GM23338 (cell line): ENCODE measurements around the gene ZNF837. TPM values are rescaled to one million over a fixed set of nuclear protein-coding genes. Genes with fewer than 3 reads are reported as not detected.

Experiments used
- ATAC-seq: fragments of 200-7000 bp; cut with Tn5 transposase; 3 replicates; pipeline ENCODE4 v1.9.1; 2020
- DNase-seq: peaks from one replicate; pipeline ENCODE4 v3.0.0-alpha.2; 2015; ENCODE audit warnings: low spot score
- H2AFZ ChIP-seq: fragments of 200-600 bp; sonication (generic); 2 replicates; pipeline ENCODE4 v1.8.0; 2016; ENCODE audit warnings: antibody characterized with exemption, mild to moderate bottlenecking, moderate library complexity
- H3F3A ChIP-seq: fragments of 200-600 bp; sonication (generic); replicated peaks from 2 replicates; pipeline ENCODE4 v1.8.0; 2017; ENCODE audit warnings: antibody characterized with exemption, mixed run types, low read depth
- H3K27ac ChIP-seq: fragments of 200-600 bp; sonication (generic); 2 replicates; pipeline ENCODE4 v1.6.1; 2016; ENCODE audit warnings: low read depth
- H3K27me3 ChIP-seq: fragments of 200-600 bp; sonication (generic); 2 replicates; pipeline ENCODE4 v1.8.0; 2016; ENCODE audit warnings: mild to moderate bottlenecking, mixed run types, moderate library complexity; ENCODE audit not compliant: insufficient read depth
- H3K36me3 ChIP-seq: fragments of 200-600 bp; sonication (generic); 2 replicates; pipeline ENCODE4 v1.8.0; 2016; ENCODE audit warnings: mild to moderate bottlenecking; ENCODE audit not compliant: insufficient read depth
- H3K4me1 ChIP-seq: fragments of 200-600 bp; sonication (generic); 2 replicates; pipeline ENCODE4 v1.8.0; 2016; ENCODE audit warnings: mild to moderate bottlenecking, moderate library complexity; ENCODE audit not compliant: insufficient read depth
- H3K4me2 ChIP-seq: fragments of 200-600 bp; sonication (generic); 2 replicates; pipeline ENCODE4 v1.7.1; 2017; ENCODE audit warnings: mixed run types
- H3K4me3 ChIP-seq: fragments of 200-600 bp; sonication (generic); 2 replicates; pipeline ENCODE4 v1.6.1; 2016; ENCODE audit warnings: mixed run types
- H3K79me2 ChIP-seq: fragments of 200-600 bp; sonication (generic); replicated peaks from 2 replicates; pipeline ENCODE4 v1.8.0; 2017; ENCODE audit warnings: mild to moderate bottlenecking; ENCODE audit not compliant: insufficient read depth
- H3K9me2 ChIP-seq: fragments of 200-600 bp; sonication (generic); 2 replicates; pipeline ENCODE4 v1.8.0; 2017; ENCODE audit not compliant: insufficient read depth
- H4K20me1 ChIP-seq: fragments of 200-600 bp; sonication (generic); replicated peaks from 2 replicates; pipeline ENCODE4 v1.8.0; 2017; ENCODE audit warnings: mild to moderate bottlenecking; ENCODE audit not compliant: insufficient read depth
- H3K27ac Mint-ChIP-seq: 2 replicates; pipeline ENCODE4 v1.8.0; 2020; ENCODE audit warnings: inconsistent platforms, mild to moderate bottlenecking, moderate library complexity, mixed read lengths
- H3K27me3 Mint-ChIP-seq: 3 replicates; pipeline ENCODE4 v1.8.0; 2022; ENCODE audit warnings: low read depth, mild to moderate bottlenecking, moderate library complexity, mixed read lengths, inconsistent platforms; ENCODE audit not compliant: insufficient read depth, poor library complexity
- H3K36me3 Mint-ChIP-seq: 3 replicates; pipeline ENCODE4 v1.8.0; 2021; ENCODE audit warnings: low read depth, mild to moderate bottlenecking, inconsistent platforms, moderate library complexity, mixed read lengths
- H3K4me1 Mint-ChIP-seq: 3 replicates; pipeline ENCODE4 v1.8.0; 2020; ENCODE audit warnings: mild to moderate bottlenecking, inconsistent platforms, mixed read lengths
- H3K4me3 Mint-ChIP-seq: 3 replicates; pipeline ENCODE4 v1.8.0; 2021; ENCODE audit warnings: moderate library complexity, mild to moderate bottlenecking, inconsistent platforms, mixed read lengths
- H3K9me3 Mint-ChIP-seq: 3 replicates; pipeline ENCODE4 v1.8.0; 2020; ENCODE audit warnings: moderate library complexity, mild to moderate bottlenecking, inconsistent platforms, mixed read lengths
- CREB1 ChIP-seq: fragments of 250-450 bp; sonication (Bioruptor Pico); IDR thresholded peaks from 2 replicates; pipeline ENCODE4 v1.5.0; 2020; ENCODE audit warnings: low read depth, mild to moderate bottlenecking, moderate library complexity
- CTCF ChIP-seq, 2 experiments: fragments of 200-600 bp in 1 of 2; sonication (generic) in 1 of 2; conservative IDR thresholded peaks; 2 replicates each; pipeline versions ENCODE4 v1.5.1 to v1.6.1; 2016 to 2017; ENCODE audit warnings: antibody characterized with exemption in 2 of 2, low read depth in 2 of 2, mild to moderate bottlenecking in 2 of 2, moderate library complexity in 1 of 2
- ETS1 ChIP-seq: IDR thresholded peaks from 2 replicates; pipeline ENCODE4 v1.6.1; 2016; ENCODE audit warnings: antibody characterized with exemption
- POLR2AphosphoS5 ChIP-seq: IDR thresholded peaks from 2 replicates; pipeline ENCODE4 v1.6.1; 2016; ENCODE audit warnings: antibody characterized with exemption, low read depth
- REST ChIP-seq: IDR thresholded peaks from one replicate; pipeline ENCODE4 v1.6.1; 2018; ENCODE audit warnings: antibody characterized with exemption; ENCODE audit not compliant: unreplicated experiment
- polyA plus RNA-seq: library from polyadenylated mRNA; unstranded; fragments of >200 nt; fragmentation: Nextera tagmentation; extraction: Ambion mirVana; gene quantifications from 2 replicates; pipeline ENCODE4 v1.2.1, GENCODE V29; 2016
- total RNA-seq: library from RNA; depleted of rRNA; stranded (reverse); fragments of >200 nt; shearing (Covaris generic); gene quantifications from 2 replicates; pipeline ENCODE4 v1.2.3, GENCODE V29; 2014

Gene ZNF837
- total and polyA plus RNA-seq, 2 experiments from 2014 or later: 3.1 to 11.0 TPM

- H2AFZ ChIP-seq: peak within 1 kb of the TSS; percentile 97
- H3K4me3 ChIP-seq: peak within 1 kb of the TSS; percentile 85
- peaks cover 3% of the 10 kb centered on the region; the same call in 1 of the 2 replicates for H3F3A ChIP-seq
- H3K9me3 Mint-ChIP-seq: peaks cover 3% of the 10 kb centered on the region; the same call in 1 of the 3 replicates
- H3K36me3 Mint-ChIP-seq: peaks cover 3% of the 10 kb centered on the region; the same call in 1 of the 3 replicates
- H3K4me3 Mint-ChIP-seq: peak within 1 kb of the TSS; percentile 96
- ATAC-seq (peak; percentile 95), DNase-seq (peak; percentile 97)
- no peak for TF ChIP-seq REST
- TF ChIP-seq CREB1 (CRISPR knock-in tag): peak; percentile 42; the same call in 1 of the 2 replicates
- peak; percentile 82 for TF ChIP-seq ETS1
- TF ChIP-seq POLR2AphosphoS5: peak; percentile 86
- no peaks in the 10 kb centered on the region; the same call in 1 of the 2 replicates for H4K20me1 ChIP-seq
- no peaks in the 10 kb centered on the region; the same call in 1 of the 2 replicates for H3K4me1 ChIP-seq
- no peaks in the 10 kb centered on the region for H3K9me2 ChIP-seq
- H3K27me3 Mint-ChIP-seq: peaks cover 6% of the 10 kb centered on the region
- peak within 1 kb of the TSS; percentile 84 for H3K27ac ChIP-seq
- H3K36me3 ChIP-seq: no peaks in the 10 kb centered on the region
- peaks cover 2% of the 10 kb centered on the region; the same call in 1 of the 2 replicates for H3K27me3 ChIP-seq
- H3K27ac Mint-ChIP-seq: peak within 1 kb of the TSS; percentile 99
- H3K79me2 ChIP-seq: no peaks in the 10 kb centered on the region
- peak within 1 kb of the TSS; percentile 87 for H3K4me2 ChIP-seq
- H3K4me1 Mint-ChIP-seq: no peaks in the 10 kb centered on the region; the same call in 2 of the 3 replicates
Measured at GRCh38 chr19:58362272-58362994, 18.4 kb downstream of the ZNF837 start, which contains the start of gene ZNF497. TSS of gene ZNF497 (minus strand) at chr19:58362751. CDS start at chr19:58357635, 5,116 bp downstream.

GRCh38 chr19:58361900-58362271 lies 18.9 kb downstream of the ZNF837 start:
- H3K36me3 Mint-ChIP-seq: no peaks in the 10 kb centered on the region
- Histone ChIP-seq H2AFZ (peak overlapping the region; percentile 95), H3K36me3 (no peaks in the 10 kb centered on the region), H3K79me2 (no peaks in the 10 kb centered on the region), H3K27me3 (peaks cover 6% of the 10 kb centered on the region; the same call in 1 of the 2 replicates), H4K20me1 (no peaks in the 10 kb centered on the region; the same call in 1 of the 2 replicates), H3K9me2 (no peaks in the 10 kb centered on the region), H3K4me2 (peak overlapping the region; percentile 87), H3K4me3 (peak overlapping the region; percentile 85), H3K4me1 (no peaks in the 10 kb centered on the region; the same call in 1 of the 2 replicates), H3F3A (no peaks in the 10 kb centered on the region; the same call in 1 of the 2 replicates), H3K27ac (peak overlapping the region; percentile 84)
- H3K4me3 Mint-ChIP-seq: peak overlapping the region; percentile 96
- peaks cover 3% of the 10 kb centered on the region; the same call in 1 of the 3 replicates for H3K9me3 Mint-ChIP-seq
- H3K27ac Mint-ChIP-seq: peak overlapping the region; percentile 99
- peak; percentile 64 for DNase-seq
- peak; percentile 23 for ATAC-seq
- no peaks in the 10 kb centered on the region; the same call in 2 of the 3 replicates for H3K4me1 Mint-ChIP-seq
- peaks cover 6% of the 10 kb centered on the region for H3K27me3 Mint-ChIP-seq
- TF ChIP-seq CTCF (conservative IDR thresholded peaks at IDR 0.05; ENCODE audit: low read depth in 2 of 2): 0 out of 4 replicates have a peak, but pooled peaks of 1 of the 2 experiments have one; percentile 5
- no peak for TF ChIP-seq CREB1 (CRISPR knock-in tag)
